ENCODE measurements around the gene HAPLN2.

HAPLN2 gene

DNA sequence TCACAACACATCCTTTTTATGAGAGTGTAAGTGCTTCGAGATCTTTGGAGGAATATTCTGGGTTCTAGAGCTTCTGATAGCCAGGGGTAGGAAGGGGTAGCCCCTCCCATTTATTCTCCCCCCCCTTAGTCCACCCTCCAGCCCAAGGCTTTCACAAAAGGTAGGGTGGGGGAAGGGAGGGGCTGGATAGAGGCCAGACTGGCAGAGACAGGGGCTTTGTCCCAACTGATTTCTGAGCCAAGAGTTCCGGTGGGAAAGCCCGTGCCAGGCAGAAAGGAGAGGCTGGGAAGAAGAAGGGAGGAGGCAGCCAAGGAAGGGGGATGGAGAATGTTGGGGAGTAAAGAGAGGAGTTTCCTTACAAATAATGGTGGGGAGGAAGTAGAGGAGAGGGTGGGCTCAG is 25.8 kb downstream of the HAPLN2 start:
- DNase-seq (ENCODE audit: low spot score): no peak

DNA sequence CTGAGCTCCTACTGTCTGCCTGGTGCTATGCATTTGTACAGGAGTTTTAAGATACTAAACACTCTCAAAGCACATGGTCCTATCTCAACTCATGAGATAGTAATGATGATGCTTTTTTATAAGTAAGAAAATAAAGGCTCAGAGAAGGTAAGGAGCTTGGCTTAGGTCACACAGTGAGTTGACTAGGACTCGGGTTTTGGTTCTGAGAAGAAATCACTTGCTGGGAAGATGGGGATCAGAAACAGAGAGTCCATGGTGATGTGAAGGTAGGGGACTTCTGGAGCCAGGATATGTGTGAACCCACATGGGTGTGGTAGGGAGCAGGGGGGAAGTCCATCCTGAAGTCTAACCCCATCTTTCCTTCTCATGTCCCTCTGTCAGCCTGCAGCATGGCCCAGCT is 26.5 kb downstream of the HAPLN2 start:
- DNase-seq (ENCODE audit: low spot score): no peak

DNA sequence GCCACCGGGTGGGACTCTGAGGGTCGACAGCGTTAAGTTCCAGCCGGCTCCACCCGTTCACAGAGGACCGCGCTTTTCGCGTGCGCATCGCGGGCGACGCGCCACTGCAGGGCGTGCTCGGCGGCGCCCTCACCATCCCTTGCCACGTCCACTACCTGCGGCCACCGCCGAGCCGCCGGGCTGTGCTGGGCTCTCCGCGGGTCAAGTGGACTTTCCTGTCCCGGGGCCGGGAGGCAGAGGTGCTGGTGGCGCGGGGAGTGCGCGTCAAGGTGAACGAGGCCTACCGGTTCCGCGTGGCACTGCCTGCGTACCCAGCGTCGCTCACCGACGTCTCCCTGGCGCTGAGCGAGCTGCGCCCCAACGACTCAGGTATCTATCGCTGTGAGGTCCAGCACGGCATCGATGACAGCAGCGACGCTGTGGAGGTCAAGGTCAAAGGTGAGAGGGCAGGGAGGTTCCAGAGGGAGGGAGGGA is 27.6 kb downstream of the HAPLN2 start:
- no peak for DNase-seq (ENCODE audit: low spot score)

DNA sequence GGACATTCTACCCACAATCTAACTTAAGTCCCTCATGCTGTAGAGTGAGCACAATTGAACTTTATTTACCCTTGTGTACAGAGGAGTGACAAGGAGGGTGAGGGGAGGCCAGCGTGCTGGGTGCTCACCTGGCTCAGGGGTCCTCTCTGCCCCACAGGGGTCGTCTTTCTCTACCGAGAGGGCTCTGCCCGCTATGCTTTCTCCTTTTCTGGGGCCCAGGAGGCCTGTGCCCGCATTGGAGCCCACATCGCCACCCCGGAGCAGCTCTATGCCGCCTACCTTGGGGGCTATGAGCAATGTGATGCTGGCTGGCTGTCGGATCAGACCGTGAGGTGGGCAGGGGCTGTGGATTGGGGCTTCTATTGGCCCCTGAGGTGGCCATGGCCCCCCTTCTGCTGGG is 28.1 kb downstream of the HAPLN2 start:
- DNase-seq (ENCODE audit: low spot score): no peak

DNA sequence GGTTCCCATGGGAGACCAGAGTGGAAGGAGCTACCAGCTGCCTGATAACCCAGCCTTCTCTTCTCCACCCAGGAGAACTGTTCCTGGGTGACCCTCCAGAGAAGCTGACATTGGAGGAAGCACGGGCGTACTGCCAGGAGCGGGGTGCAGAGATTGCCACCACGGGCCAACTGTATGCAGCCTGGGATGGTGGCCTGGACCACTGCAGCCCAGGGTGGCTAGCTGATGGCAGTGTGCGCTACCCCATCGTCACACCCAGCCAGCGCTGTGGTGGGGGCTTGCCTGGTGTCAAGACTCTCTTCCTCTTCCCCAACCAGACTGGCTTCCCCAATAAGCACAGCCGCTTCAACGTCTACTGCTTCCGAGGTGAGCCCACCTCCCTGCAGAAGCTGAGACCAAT is 29.3 kb downstream of the HAPLN2 start:
- no peak for DNase-seq (ENCODE audit: low spot score)

DNA sequence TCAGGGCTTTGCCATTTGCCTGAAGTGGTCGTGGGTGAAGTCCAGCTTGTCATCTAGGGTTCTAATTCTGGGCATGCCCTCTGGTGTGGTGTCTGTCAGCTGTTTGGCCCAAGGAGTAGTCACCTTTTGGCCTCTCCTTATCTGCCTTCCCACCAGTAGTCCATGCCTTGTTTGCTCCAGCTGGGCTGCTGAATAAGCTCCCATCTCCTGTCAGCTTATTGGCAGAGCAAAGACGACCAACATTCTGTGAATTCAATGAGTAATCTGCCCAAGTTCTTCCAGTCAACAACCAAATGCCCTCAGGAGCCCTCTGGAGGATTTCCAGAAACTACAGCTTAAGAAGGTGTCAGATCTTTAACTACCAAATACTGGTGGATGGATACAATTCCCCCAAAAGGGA is 29.7 kb downstream of the HAPLN2 start:
- DNase-seq (ENCODE audit: low spot score): no peak

DNA sequence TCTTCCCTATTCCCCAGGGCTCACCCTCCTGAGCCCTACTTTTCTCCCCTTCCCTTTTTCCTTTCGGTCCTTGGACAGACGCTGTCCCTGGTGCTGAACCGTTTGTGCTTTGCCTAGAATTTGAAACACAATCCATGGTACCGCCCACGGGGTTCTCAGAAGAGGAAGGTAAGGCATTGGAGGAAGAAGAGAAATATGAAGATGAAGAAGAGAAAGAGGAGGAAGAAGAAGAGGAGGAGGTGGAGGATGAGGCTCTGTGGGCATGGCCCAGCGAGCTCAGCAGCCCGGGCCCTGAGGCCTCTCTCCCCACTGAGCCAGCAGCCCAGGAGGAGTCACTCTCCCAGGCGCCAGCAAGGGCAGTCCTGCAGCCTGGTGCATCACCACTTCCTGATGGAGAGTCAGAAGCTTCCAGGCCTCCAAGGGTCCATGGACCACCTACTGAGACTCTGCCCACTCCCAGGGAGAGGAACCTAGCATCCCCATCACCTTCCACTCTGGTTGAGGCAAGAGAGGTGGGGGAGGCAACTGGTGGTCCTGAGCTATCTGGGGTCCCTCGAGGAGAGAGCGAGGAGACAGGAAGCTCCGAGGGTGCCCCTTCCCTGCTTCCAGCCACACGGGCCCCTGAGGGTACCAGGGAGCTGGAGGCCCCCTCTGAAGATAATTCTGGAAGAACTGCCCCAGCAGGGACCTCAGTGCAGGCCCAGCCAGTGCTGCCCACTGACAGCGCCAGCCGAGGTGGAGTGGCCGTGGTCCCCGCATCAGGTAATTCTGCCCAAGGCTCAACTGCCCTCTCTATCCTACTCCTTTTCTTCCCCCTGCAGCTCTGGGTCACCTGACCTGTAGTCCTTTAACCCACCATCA is 33.1 kb downstream of the HAPLN2 start:
- DNase-seq (ENCODE audit: low spot score): peak; percentile 64

DNA sequence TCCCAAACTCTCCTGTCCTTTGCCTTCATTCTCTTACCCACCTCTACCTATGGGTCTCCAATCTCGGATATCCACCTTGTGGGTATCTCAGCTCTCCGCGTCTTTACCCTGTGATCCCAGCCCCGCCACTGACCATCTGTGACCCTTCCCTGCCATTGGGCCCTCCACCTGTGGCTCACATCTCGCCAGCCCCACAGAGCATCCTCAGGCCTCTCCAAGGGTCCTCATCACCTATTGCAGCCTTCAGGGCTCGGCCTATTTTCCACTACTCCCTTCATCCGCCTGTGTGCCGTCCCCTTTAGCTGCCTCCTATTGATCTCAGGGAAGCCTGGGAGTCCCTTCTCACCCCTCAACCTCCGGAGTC is 33.8 kb downstream of the HAPLN2 start:
- no peak for DNase-seq (ENCODE audit: low spot score)

DNA sequence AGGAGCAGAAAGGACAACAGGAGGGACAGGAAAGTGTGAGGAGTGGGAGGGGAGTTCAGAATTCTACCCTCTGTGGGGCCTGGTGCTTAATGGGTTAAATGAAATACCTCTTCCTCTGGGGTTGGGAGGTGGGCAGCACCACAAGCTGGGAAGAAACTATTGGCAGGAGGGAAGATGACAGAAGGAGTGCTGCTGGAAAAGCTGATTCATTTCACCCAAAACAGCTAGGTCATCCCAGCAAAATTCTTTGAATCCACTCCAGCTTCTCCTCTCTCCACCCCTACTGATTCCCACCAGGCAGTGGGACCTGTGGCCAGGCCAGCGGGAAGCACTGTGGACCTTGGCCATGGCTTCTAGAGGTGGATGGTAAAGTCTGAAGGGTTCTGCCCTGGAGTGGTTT is 35.5 kb downstream of the HAPLN2 start:
- no peak for DNase-seq (ENCODE audit: low spot score)

DNA sequence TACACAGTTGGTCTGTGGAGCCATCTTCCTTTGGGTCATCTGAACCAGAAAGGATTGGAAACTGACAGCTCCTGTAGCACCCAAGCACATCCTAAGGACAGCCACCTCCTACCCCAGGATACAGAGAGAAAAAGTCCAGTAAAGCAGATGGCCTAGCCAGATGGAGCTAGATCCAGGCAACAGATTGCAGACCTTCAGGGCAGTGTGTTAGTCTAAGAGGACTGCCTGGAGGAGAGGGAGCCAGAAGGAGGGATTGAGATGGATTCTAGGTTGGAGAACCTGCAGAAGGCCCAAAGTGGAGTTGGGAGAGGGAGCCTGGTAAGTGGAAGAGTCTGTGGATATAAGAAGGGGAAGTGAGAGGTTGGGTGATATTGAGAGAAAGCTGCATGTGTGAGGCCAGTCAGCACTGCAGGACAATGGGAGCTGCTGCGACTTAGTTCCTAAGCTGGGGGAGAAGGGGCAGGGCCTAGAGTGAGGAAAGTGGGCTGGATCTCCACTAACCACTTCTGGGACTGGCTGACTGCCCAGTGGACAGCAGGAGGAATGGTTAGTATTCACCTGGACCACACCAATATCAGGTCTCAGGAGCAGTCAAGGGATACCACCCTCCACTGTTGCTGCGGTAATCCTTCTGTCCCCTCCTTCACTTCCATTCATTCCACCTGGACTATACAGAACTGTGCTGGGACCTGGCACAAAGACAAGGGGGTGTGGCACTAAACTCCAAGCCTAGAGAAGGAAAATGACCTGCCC is 36.1 kb downstream of the HAPLN2 start:
- no peak for DNase-seq (ENCODE audit: low spot score)

DNA sequence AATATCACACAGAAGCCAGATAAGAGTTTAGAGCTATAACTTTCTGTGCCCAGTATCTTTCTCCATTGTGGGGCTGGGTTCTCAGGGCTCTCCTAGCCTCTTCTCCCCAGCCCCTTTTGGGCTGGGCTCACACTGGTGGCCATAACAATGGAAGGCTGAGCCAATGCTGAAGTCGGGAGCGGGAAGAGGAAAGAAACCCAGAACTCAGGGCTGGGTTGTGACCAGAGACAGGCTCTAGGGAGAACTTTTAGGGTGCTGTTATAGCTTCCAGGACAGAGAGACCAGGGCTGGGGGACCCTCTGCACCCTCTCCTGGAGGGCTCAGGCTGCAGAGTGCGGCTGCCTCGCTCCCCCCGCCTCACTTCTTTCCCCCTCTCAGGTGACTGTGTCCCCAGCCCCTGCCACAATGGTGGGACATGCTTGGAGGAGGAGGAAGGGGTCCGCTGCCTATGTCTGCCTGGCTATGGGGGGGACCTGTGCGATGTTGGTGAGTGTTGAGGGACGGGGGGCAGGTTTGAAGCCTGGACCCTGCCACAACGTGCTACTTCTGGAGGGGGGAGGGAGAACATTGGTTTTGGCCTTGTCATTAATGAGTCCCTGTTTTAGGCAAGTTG is 36.8 kb downstream of the HAPLN2 start:
- no peak for DNase-seq (ENCODE audit: low spot score)

DNA sequence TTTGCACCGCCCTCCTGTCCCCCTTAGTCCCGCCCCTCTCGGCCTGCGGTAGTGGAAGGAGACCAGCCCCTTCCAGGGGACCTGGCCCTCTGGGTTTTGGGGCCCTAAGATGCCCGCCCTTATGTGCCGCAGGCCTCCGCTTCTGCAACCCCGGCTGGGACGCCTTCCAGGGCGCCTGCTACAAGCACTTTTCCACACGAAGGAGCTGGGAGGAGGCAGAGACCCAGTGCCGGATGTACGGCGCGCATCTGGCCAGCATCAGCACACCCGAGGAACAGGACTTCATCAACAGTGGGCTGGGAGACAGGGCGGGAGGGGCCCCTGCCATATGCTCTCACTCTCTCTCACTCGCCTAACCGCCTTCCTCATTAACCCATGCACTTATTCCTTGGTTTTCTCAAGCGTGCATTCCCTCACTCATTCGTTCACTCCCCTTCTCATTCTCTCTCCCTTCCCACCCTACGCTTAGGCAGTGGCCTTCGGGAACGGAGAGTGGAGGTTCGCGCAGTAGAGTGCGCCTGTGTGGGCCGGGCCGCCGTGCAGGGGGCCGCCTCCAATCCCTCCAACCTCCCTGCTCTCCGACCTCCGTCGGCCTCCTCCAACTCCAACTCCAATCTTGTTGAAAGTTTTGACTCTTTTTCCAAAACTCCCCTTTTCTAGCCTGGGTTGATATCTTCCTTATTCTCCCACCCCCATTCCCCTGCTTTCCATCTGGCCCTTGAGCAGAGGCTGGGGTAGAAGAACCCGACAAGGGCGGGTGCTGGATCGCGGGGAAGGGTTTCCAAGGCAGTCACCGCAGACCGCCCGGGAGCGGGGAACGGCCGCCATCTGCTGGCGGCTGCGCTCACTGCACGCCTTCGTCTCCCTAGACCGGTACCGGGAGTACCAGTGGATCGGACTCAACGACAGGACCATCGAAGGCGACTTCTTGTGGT is 37.9 kb downstream of the HAPLN2 start:
- peak; percentile 93 for DNase-seq (ENCODE audit: low spot score)

DNA sequence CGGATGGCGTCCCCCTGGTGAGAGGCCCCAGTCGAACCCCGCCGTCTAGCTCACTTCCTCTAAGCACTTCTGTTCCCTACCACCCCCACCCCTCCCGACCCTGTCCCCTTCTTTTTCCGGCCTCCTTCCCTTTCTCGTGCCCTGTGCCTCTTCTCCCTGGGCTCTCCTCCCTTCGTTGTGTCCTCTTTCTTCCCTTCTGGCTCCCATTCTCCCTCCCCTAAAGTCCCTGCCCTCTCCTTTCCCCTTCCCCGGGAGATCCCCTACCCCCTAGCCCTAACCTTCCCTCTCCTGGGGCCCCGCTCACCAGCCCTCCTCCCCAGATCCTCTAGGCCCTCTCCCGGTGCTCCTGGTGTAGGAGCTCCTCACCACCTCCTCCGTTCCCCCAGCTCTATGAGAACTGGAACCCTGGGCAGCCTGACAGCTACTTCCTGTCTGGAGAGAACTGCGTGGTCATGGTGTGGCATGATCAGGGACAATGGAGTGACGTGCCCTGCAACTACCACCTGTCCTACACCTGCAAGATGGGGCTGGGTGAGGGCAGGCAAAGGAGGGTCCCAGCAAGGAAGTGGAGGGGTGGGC is 38.6 kb downstream of the HAPLN2 start:
- no peak for DNase-seq (ENCODE audit: low spot score)

DNA sequence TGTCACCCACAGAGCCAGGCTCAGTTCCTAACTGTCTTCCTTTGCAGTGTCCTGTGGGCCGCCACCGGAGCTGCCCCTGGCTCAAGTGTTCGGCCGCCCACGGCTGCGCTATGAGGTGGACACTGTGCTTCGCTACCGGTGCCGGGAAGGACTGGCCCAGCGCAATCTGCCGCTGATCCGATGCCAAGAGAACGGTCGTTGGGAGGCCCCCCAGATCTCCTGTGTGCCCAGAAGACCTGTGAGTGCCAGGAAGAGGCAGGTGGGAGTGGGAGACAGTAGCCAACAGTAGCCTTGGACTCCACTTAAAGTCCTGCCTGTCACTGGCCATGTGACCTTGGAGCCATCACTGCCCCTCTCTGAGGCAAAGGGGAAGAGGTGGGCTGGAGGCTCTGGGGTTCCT is 39.3 kb downstream of the HAPLN2 start:
- no peak for DNase-seq (ENCODE audit: low spot score)

DNA sequence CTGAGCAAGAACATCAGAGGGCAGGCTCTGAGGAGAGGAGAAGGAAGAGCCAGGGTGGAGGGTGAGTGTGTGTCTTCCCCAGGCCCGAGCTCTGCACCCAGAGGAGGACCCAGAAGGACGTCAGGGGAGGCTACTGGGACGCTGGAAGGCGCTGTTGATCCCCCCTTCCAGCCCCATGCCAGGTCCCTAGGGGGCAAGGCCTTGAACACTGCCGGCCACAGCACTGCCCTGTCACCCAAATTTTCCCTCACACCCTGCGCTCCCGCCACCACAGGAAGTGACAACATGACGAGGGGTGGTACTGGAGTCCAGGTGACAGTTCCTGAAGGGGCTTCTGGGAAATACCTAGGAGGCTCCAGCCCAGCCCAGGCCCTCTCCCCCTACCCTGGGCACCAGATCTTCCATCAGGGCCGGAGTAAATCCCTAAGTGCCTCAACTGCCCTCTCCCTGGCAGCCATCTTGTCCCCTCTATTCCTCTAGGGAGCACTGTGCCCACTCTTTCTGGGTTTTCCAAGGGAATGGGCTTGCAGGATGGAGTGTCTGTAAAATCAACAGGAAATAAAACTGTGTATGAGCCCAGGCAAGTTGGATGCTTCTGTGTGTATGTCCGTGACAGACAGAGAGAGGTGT is 39.8 kb downstream of the HAPLN2 start:
- DNase-seq (ENCODE audit: low spot score): no peak

DNA sequence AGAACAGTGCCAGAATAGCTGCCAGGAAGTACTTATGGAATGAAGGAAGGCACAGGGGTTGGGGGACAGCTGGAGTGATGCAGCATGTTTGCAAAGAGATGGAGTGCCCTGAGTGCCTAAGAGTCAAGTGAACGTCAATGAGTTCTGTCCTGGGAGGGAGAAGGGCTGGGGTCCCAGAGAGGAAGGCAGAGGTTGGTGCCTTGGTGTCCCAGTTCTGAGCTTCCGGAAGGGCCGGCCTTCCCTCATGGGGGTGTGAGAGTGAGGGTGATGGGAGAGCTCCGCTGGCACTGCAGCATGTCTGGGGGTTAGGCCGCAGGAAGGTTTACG is 40.4 kb downstream of the HAPLN2 start:
- no peak for DNase-seq (ENCODE audit: low spot score)

DNA sequence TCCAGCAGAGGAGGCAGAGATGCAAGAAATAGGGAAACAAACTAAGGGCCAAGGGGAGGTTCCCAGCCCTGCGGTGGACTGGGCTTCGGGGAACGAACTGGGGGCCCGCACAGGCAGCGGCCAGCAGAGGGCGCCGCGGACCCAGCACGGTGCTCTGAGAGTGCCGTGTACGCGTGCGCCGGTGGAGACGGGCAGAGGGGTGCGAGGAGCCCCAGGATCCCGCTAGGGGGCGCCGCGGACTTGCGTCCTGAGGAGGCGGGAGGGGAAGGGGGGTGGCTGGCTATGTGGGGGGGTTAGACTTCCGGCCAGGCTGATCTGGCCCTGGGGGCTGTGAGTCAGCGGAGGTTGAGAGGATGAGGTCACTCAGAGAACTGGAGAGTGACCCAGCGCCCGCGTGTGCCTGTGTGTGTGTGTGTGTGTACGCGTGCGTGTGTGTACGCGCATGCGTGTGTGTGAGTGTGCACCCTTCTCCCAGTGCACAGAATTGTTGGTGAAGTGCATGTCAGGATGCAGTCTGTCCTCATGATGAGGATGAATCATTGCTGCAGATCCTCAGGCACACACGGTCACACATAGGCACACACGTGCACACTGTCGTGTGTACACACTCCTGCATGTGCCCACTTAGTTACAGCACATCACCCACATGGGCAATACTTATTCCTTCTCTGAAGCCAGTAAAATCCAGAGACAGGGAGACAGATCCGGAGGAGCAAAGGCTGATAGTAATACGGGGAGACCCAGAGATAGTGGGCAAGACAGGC is 41.0 kb downstream of the HAPLN2 start:
- peak; percentile 100 for DNase-seq (ENCODE audit: low spot score)

DNA sequence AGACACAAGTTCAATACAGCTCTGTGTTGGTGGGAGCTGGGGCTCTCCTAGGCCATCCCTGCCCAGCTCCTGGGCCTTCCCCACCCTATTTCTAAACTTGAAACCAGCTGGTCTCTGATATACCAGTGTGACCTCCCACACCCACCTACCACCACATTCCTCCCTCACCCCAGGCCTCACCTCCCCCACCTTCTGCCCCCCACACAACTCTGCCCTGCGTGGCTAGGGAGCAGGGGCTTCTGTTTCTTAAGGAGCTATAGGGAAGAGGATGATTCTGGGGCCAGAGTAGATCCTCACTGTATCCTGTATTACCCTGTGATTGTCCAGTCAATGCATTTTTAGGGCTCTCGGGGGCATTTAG is 41.5 kb downstream of the HAPLN2 start:
- DNase-seq (ENCODE audit: low spot score): no peak

DNA sequence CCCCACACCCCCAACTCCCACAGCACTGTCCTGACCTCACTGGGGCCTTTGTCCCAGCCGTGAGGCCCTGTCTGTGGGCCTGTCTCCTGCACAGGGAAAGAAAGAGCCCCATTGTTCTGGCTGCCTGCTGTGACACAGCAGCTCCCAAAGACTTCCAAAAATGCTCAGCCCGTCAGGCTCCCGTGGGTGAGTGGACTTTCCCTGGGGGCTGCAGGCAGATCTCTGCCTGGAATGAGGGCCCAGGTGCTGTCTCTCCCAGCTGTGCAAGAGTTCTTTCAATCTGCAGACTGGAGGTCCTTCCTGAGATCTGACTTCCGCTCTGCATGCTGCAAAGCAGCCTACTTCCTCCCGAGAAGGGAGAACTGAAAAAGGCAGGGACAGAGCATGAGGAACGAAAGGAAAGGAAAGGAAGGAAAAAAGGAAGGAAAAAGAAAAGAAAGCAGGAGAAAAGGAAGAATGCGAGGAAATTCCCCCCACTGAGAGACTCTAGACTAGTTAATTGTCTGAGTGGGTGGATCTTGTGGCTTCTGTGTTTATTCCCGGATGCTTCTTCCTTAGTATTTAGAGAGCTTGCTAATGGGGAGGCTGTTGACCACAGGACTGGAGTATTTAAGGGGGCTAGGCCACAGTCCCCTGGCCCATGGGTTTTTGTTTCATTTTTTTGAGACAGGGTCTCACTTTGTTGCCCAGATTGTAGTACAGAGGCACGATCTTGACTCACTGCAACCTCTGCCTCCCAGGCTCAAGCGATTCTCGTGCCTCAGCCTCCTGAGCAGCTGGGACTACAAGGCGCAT is 43.0 kb downstream of the HAPLN2 start:
- DNase-seq (ENCODE audit: low spot score): no peak

DNA sequence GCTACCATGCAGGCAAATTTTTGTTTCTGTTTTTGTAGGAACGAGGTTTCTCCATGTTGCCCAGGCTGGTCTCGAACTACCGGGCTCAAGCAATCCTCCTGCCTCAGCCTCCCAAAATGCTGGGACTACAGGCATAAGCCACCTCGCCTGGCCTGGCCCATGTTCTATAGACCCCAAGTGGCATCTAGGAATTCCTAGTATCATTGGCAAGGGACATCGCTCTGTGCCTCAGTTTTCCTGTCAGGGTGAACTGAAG is 43.5 kb downstream of the HAPLN2 start:
- no peak for DNase-seq (ENCODE audit: low spot score)

All from GM03348 (cell line).